Mammary epithelial cell (primary cell): ENCODE data around the gene MED10.

Experiments used
- EZH2 ChIP-seq: IDR thresholded peaks from 2 replicates; pipeline ENCODE4 v1.6.1; 2012; ENCODE audit warnings: low read length, inconsistent platforms, borderline replicate concordance
- TF ChIP-seq, protein P1 (sequence below), 2 donors: IDR thresholded peaks in 1 of 2; conservative IDR thresholded peaks in 1 of 2; 2 replicates each; pipeline ENCODE4 v1.5.1; 2011 to 2012; ENCODE audit warnings: inconsistent platforms in 2 of 2, low read length in 2 of 2, mild to moderate bottlenecking in 2 of 2, control low read depth in 1 of 2, low read depth in 1 of 2; ENCODE audit not compliant: insufficient read depth in 1 of 2; ENCODE audit errors: extremely low read depth in 1 of 2

DNA sequence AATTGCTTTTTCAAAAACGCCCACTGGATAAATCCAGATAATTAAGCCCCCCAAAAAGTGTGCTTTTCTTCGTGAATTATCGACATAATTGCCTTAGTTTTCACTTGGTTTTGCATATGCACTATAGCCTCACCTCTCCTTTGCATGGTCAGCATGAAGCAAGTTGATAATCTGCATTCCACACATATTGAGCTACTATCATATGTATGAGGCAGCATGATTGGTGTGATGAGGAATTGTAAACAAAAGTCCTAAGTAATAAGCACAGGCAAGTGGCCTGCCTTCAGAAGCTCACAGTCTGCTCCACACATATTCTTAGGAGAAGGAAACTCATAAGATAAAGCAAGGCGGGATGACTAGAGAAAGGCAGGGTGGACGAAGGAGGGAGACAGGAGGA lies 33.8 kb downstream of the MED10 start:
- TF ChIP-seq, protein P1, sequence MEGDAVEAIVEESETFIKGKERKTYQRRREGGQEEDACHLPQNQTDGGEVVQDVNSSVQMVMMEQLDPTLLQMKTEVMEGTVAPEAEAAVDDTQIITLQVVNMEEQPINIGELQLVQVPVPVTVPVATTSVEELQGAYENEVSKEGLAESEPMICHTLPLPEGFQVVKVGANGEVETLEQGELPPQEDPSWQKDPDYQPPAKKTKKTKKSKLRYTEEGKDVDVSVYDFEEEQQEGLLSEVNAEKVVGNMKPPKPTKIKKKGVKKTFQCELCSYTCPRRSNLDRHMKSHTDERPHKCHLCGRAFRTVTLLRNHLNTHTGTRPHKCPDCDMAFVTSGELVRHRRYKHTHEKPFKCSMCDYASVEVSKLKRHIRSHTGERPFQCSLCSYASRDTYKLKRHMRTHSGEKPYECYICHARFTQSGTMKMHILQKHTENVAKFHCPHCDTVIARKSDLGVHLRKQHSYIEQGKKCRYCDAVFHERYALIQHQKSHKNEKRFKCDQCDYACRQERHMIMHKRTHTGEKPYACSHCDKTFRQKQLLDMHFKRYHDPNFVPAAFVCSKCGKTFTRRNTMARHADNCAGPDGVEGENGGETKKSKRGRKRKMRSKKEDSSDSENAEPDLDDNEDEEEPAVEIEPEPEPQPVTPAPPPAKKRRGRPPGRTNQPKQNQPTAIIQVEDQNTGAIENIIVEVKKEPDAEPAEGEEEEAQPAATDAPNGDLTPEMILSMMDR (conservative IDR thresholded peaks at IDR 0.05 in 1 of 2, IDR thresholded peaks at IDR 0.05 in 1 of 2; ENCODE audit: extremely low read depth in 1 of 2, insufficient read depth in 1 of 2, low read depth in 1 of 2, low read length in 2 of 2): no peak
- no peak for TF ChIP-seq EZH2
